Neural cell (in vitro differentiated cells): Measurements from ENCODE around the gene ATP5PD.
"Not testable (repeated sequence)": the region's sequence is repeated elsewhere in the genome, so short reads cannot be mapped to it uniquely, and the experiment has no call there.

Source experiments
- TAF1 ChIP-seq: IDR thresholded peaks from 2 replicates; pipeline ENCODE4 v1.6.1; 2012; ENCODE audit warnings: low read depth
- TF ChIP-seq, protein P1 (sequence below): fragments of 450-650 bp; IDR thresholded peaks from 2 replicates; pipeline ENCODE4 v1.5.1; 2014; ENCODE audit warnings: antibody characterized with exemption, mild to moderate bottlenecking, moderate library complexity; ENCODE audit not compliant: poor library complexity, severe bottlenecking

DNA sequence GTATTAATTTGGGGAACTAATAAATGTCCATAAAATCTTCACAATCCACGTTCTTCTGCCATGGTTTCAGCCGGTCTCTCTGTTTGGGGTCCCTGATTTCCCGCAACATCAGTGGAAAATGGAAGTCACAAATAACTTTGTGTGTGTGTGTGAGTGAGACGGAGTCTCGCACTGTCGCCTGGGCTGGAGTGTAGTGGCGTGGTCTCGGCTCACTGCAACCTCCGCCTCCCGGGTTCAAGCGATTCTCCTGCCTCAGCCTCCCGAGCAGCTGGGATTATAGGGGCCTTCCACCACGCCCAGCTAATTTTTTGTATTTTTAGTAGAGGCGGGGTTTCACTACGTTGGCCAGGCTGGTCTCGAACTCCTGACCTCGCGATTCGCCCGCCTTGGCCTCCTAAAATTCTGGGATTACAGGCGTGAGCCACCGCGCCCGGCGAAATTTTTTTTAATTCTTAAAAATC, 793 bp downstream of the ATP5PD start:
- not testable (repeated sequence) for TF ChIP-seq TAF1
- TF ChIP-seq, protein P1, sequence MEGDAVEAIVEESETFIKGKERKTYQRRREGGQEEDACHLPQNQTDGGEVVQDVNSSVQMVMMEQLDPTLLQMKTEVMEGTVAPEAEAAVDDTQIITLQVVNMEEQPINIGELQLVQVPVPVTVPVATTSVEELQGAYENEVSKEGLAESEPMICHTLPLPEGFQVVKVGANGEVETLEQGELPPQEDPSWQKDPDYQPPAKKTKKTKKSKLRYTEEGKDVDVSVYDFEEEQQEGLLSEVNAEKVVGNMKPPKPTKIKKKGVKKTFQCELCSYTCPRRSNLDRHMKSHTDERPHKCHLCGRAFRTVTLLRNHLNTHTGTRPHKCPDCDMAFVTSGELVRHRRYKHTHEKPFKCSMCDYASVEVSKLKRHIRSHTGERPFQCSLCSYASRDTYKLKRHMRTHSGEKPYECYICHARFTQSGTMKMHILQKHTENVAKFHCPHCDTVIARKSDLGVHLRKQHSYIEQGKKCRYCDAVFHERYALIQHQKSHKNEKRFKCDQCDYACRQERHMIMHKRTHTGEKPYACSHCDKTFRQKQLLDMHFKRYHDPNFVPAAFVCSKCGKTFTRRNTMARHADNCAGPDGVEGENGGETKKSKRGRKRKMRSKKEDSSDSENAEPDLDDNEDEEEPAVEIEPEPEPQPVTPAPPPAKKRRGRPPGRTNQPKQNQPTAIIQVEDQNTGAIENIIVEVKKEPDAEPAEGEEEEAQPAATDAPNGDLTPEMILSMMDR = not testable (repeated sequence)
